ENCODE measurements around the gene SMIM41. TPM values are rescaled to one million over a fixed set of nuclear protein-coding genes. Genes with fewer than 3 reads are reported as not detected.

SMIM41 gene
- total RNA-seq, 1 experiment from 2014 or later, result not detected

- intact Hi-C loops (cut with micrococcal nuclease; ENCODE audit: unreplicated experiment), result loop anchor here (2.0 to 5.0 kb wide), 2 partner anchors 150 to 423 kb away; no protein-coding TSS in a partner anchor
- POLR2A ChIA-PET, result no interaction called here
- CTCF ChIA-PET, result interaction anchor here (0.6 to 2.3 kb wide), 7 partner anchors 94 to 387 kb away, joined by 3 to 21 read pairs (median 6); partner anchors contain the start of gene KRT85
- Mint-ChIP-seq H3K4me1 (ENCODE audit: low read depth, unreplicated experiment) (no peaks in the 10 kb centered on the region), H3K36me3 (ENCODE audit: insufficient read depth, unreplicated experiment) (no peaks in the 10 kb centered on the region), H3K27ac (ENCODE audit: unreplicated experiment) (no peak overlapping the region), H3K4me3 (ENCODE audit: unreplicated experiment) (no peak overlapping the region), H3K27me3 (ENCODE audit: insufficient read depth, unreplicated experiment) (no peaks in the 10 kb centered on the region), H3K9me3 (ENCODE audit: unreplicated experiment) (no peaks in the 10 kb centered on the region)
- Histone ChIP-seq H3K4me1 (peaks cover 5% of the 10 kb centered on the region; the same call in 1 of the 2 replicates), H3K27me3 (replicated peaks; ENCODE audit: control insufficient read depth, insufficient read depth, low read length) (no peaks in the 10 kb centered on the region), H3K4me3 (ENCODE audit: low read depth, low read length) (no peak overlapping the region), H3K36me3 (ENCODE audit: control insufficient read depth, insufficient read depth, low read length) (no peaks in the 10 kb centered on the region), H3K9me3 (no peaks in the 10 kb centered on the region)
- TF ChIP-seq CTCF (IDR thresholded peaks at IDR 0.05; ENCODE audit: insufficient read depth in 1 of 2, low read depth in 1 of 2, low read length in 1 of 2, severe bottlenecking in 1 of 2, unreplicated experiment in 1 of 2), result no peak
- DNase-seq, result no peak
- no TSS peak for BruUV-seq (replicated peaks)
Observed at GRCh38 chr12:52157566-52158150, 78.2 kb downstream of the SMIM41 start.

Other genes starting within 250 kb of the SMIM41 start
- gene FIGNL2, start 231.0 kb upstream of the SMIM41 start, total RNA-seq (2022), result 3.5 and 3.6 TPM in 2 replicates
- not detected in 2 replicates for gene ANKRD33, start 191.6 kb upstream of the SMIM41 start, total RNA-seq (2022)
- gene ACVRL1, start 172.2 kb upstream of the SMIM41 start, total RNA-seq (2022), result 0.74 TPM in 1 of 2 replicates, not detected in the other
- gene ACVR1B, start 128.0 kb upstream of the SMIM41 start, total RNA-seq (2022), result 92.7 and 112 TPM in 2 replicates
- gene TAMALIN, start 72.8 kb upstream of the SMIM41 start, total RNA-seq (2022), result 3.7 and 4.1 TPM in 2 replicates
- gene NR4A1, start 28.3 kb upstream of the SMIM41 start, total RNA-seq (2022), result 37.9 and 41.8 TPM in 2 replicates
- 67.2 and 78.0 TPM in 2 replicates for gene ATG101, start 9.7 kb upstream of the SMIM41 start, total RNA-seq (2022)
- gene KRT80, start 112.3 kb downstream of the SMIM41 start, total RNA-seq (2022), result 0.26 and 0.29 TPM in 2 replicates
- gene KRT7, start 153.5 kb downstream of the SMIM41 start, total RNA-seq (2022), result 13.9 and 19.9 TPM in 2 replicates
- gene KRT86, start 194.9 kb downstream of the SMIM41 start, total RNA-seq (2022), result not detected in 2 replicates
- 0.28 and 0.45 TPM in 2 replicates for gene KRT81, start 211.8 kb downstream of the SMIM41 start, total RNA-seq (2022)
- not detected in 2 replicates for gene KRT83, start 241.7 kb downstream of the SMIM41 start, total RNA-seq (2022)